Ishikawa (cell line): ENCODE results near the gene SLC6A20.

Experiments used
- CEBPB ChIP-seq: IDR thresholded peaks from 2 replicates; pipeline ENCODE4 v1.6.1; 2012
- CREB1 ChIP-seq: IDR thresholded peaks from 2 replicates; pipeline ENCODE4 v1.6.1; 2012; ENCODE audit warnings: low read depth
- EGR1 ChIP-seq: IDR thresholded peaks from 2 replicates; pipeline ENCODE4 v1.6.1; 2012
- EP300 ChIP-seq: IDR thresholded peaks from 2 replicates; pipeline ENCODE4 v1.6.1; 2012; ENCODE audit warnings: borderline replicate concordance
- MAX ChIP-seq: IDR thresholded peaks from 2 replicates; pipeline ENCODE4 v1.6.1; 2012
- NFIC ChIP-seq: IDR thresholded peaks from 2 replicates; pipeline ENCODE4 v1.6.1; 2012
- RAD21 ChIP-seq: IDR thresholded peaks from 2 replicates; pipeline ENCODE4 v1.6.1; 2012; ENCODE audit warnings: low read depth
- REST ChIP-seq: IDR thresholded peaks from 2 replicates; pipeline ENCODE4 v1.6.1; 2012; ENCODE audit warnings: low read depth, mild to moderate bottlenecking
- TAF1 ChIP-seq: IDR thresholded peaks from 2 replicates; pipeline ENCODE4 v1.6.1; 2012; ENCODE audit warnings: low read depth, mild to moderate bottlenecking
- TCF12 ChIP-seq: IDR thresholded peaks from 2 replicates; pipeline ENCODE4 v1.6.1; 2012; ENCODE audit warnings: low read depth
- TEAD4 ChIP-seq: IDR thresholded peaks from 2 replicates; pipeline ENCODE4 v1.6.1; 2012
- USF1 ChIP-seq: IDR thresholded peaks from 2 replicates; pipeline ENCODE4 v1.6.1; 2012
- YY1 ChIP-seq: IDR thresholded peaks from 2 replicates; pipeline ENCODE4 v1.6.1; 2012; ENCODE audit warnings: low read depth
- ZBTB7A ChIP-seq: IDR thresholded peaks from 2 replicates; pipeline ENCODE4 v1.6.1; 2012; ENCODE audit warnings: low read depth

Gene SLC6A20

GRCh38 chr3:45771831-45772230 lies 24.5 kb downstream of the SLC6A20 start:
- TF ChIP-seq RAD21 (no peak), CREB1 (no peak), MAX (no peak), EP300 (no peak), TCF12 (no peak), USF1 (no peak)

GRCh38 chr3:45771166-45771775 lies 25.1 kb downstream of the SLC6A20 start:
- TF ChIP-seq EP300 (no peak), RAD21 (no peak), TAF1 (no peak)

- TF ChIP-seq USF1 = no peak
- TF ChIP-seq MAX = no peak
- no peak for TF ChIP-seq TEAD4
- TF ChIP-seq ZBTB7A = no peak
- TF ChIP-seq YY1 = no peak
- no peak for TF ChIP-seq REST
- TF ChIP-seq EGR1 = no peak
Measured at GRCh38 chr3:45765958-45766357, 30.4 kb downstream of the SLC6A20 start.

- TF ChIP-seq NFIC (no peak), REST (no peak), CEBPB (no peak), TEAD4 (no peak), EP300 (no peak)
Measured at GRCh38 chr3:45765266-45765851, 31.0 kb downstream of the SLC6A20 start.

- TF ChIP-seq TEAD4 (no peak), TAF1 (no peak), RAD21 (no peak), YY1 (no peak), NFIC (no peak), EGR1 (no peak), ZBTB7A (no peak), REST (no peak), EP300 (no peak)
Measured at GRCh38 chr3:45763303-45763675, 33.0 kb downstream of the SLC6A20 start.
